T-cell (primary cell): ENCODE results near the gene SNX8. TPM values are rescaled to one million over a fixed set of nuclear protein-coding genes. Genes with fewer than 3 reads are reported as not detected.

ENCODE experiments used
- ATAC-seq, 4 experiments: fragments of 200-7000 bp in 3 of 4; fragments of 150-1000 bp in 1 of 4; cut with Tn5 transposase; replicated peaks in 1 of 4; 1 replicate in 3 of 4; 2 replicates in 1 of 4; pipeline ENCODE4 v1.10.0; 2021; ENCODE audit warnings: moderate library complexity in 3 of 4, mild to moderate bottlenecking in 2 of 4, moderate number of reproducible peaks in 1 of 4
- CTCF ChIA-PET, 2 donors: fragments of 300-600 bp; sonication (Branson Sonifier 250); formaldehyde crosslinking; loops; one replicate each; lab custom pipeline; 2022; ENCODE audit warnings: antibody characterized with exemption in 2 of 2; lab: Charles Lee
- POLR2A ChIA-PET, 2 donors: fragments of 300-600 bp; sonication (Branson Sonifier 250); formaldehyde crosslinking; loops; one replicate each; lab custom pipeline; 2022; ENCODE audit warnings: antibody characterized with exemption in 2 of 2; lab: Charles Lee
- DNase-seq, 35 experiments: peaks; one replicate each; pipeline versions ENCODE4 v3.0.0 to v3.0.0-alpha.2; 2013 to 2023
- H3K27ac ChIP-seq: one replicate; pipeline ENCODE4 v1.5.1; 2013; ENCODE audit warnings: low read length
- H3K27me3 ChIP-seq, 2 experiments: replicated peaks in 1 of 2; 1 replicate in 1 of 2; 2 replicates in 1 of 2; pipeline versions ENCODE4 v1.6.1 to v1.7.0; 2013; ENCODE audit warnings: low read length in 1 of 2, mixed read lengths in 1 of 2; ENCODE audit not compliant: control insufficient read depth in 2 of 2, insufficient read depth in 2 of 2; ENCODE audit errors: extremely low read depth in 1 of 2
- H3K36me3 ChIP-seq, 2 donors: 1 replicate in 1 of 2; 2 replicates in 1 of 2; pipeline versions ENCODE4 v1.6.1 to v1.7.0; 2013; ENCODE audit warnings: low read length in 1 of 2; ENCODE audit not compliant: control insufficient read depth in 2 of 2, insufficient read depth in 1 of 2; ENCODE audit errors: extremely low read depth in 1 of 2
- H3K4me1 ChIP-seq, 2 experiments: 1 replicate in 1 of 2; 2 replicates in 1 of 2; pipeline versions ENCODE4 v1.6.1 to v1.7.0; 2013; ENCODE audit warnings: low read length in 2 of 2, mixed read lengths in 1 of 2; ENCODE audit not compliant: insufficient read depth in 2 of 2, control insufficient read depth in 1 of 2; ENCODE audit errors: extremely low read depth in 1 of 2
- H3K4me3 ChIP-seq, 2 donors: 1 replicate in 1 of 2; 2 replicates in 1 of 2; pipeline versions ENCODE4 v1.5.1 to v1.7.0; 2013; ENCODE audit warnings: mild to moderate bottlenecking in 2 of 2, low read length in 1 of 2, moderate library complexity in 1 of 2; ENCODE audit not compliant: control insufficient read depth in 1 of 2; ENCODE audit errors: extremely low read depth in 1 of 2
- H3K9me3 ChIP-seq: 2 replicates; pipeline ENCODE4 v1.7.0; 2013
- H3K27ac Mint-ChIP-seq, 2 donors: one replicate each; pipeline ENCODE4 v1.8.0; 2020 to 2021; ENCODE audit warnings: mild to moderate bottlenecking in 2 of 2, mixed read lengths in 2 of 2
- H3K27me3 Mint-ChIP-seq, 2 donors: one replicate each; pipeline ENCODE4 v1.8.0; 2021 to 2022; ENCODE audit warnings: mixed read lengths in 2 of 2
- H3K36me3 Mint-ChIP-seq: one replicate; pipeline ENCODE4 v1.8.0; 2021; ENCODE audit warnings: mixed read lengths
- H3K4me1 Mint-ChIP-seq, 3 donors: one replicate each; pipeline ENCODE4 v1.8.0; 2020 to 2022; ENCODE audit warnings: mixed read lengths in 3 of 3, mild to moderate bottlenecking in 1 of 3
- H3K4me3 Mint-ChIP-seq, 3 donors: one replicate each; pipeline ENCODE4 v1.8.0; 2020 to 2022; ENCODE audit warnings: mild to moderate bottlenecking in 3 of 3, mixed read lengths in 3 of 3, moderate library complexity in 3 of 3
- H3K9me3 Mint-ChIP-seq, 3 donors: one replicate each; pipeline ENCODE4 v1.8.0; 2020 to 2022; ENCODE audit warnings: mixed read lengths in 3 of 3
- WGBS: methylation state at CpG from one replicate; pipeline ENCODE4 v1.1.5; 2013; ENCODE audit warnings: missing lambda C conversion rate; ENCODE audit not compliant: insufficient coverage; 5-methylcytosine and 5-hydroxymethylcytosine counted together
- total RNA-seq, 35 experiments: library from RNA in 6 of 35; stranded (reverse) in 6 of 35; fragments of 120-200 nt in 1 of 35; gene quantifications; one replicate each; pipeline versions ENCODE4 v1.2.1 to v1.2.4 and lab custom pipeline; 2013 to 2026

SNX8 gene
- total RNA-seq, 5 donors from 2014 or later (not counting 1 experiment from before 2014, with no cell fraction given): 8.4 to 14.6 (median 9.9) TPM

GRCh38 chr7:2229467-2229866 lies 84.8 kb downstream of the SNX8 start:
- Histone ChIP-seq H3K27me3 (no peaks in the 10 kb centered on the region), H3K9me3 (no peaks in the 10 kb centered on the region), H3K4me1 (peaks cover 5 to 35% of the 10 kb centered on the region in 2 experiments), H3K27ac (no peak overlapping the region), H3K36me3 (peaks cover 14 to 37% of the 10 kb centered on the region in 2 donors), H3K4me3 (no peak overlapping the region)
- no peaks in the 10 kb centered on the region for H3K9me3 Mint-ChIP-seq
- H3K4me1 Mint-ChIP-seq: peaks cover 21 to 40% (median 38%) of the 10 kb centered on the region in 3 donors
- 95% methylated on average over 7 of the region's 7 CpGs for WGBS
- H3K27me3 Mint-ChIP-seq: no peaks in the 10 kb centered on the region
- ATAC-seq: no peak
- peaks cover 19% of the 10 kb centered on the region for H3K36me3 Mint-ChIP-seq
- no peak overlapping the region for H3K4me3 Mint-ChIP-seq
- ChIA-PET CTCF (no interaction called here), POLR2A (interaction anchor here in 1 of 2 donors (0.6 kb wide), 1 partner anchor 309 kb away, joined by 3 read pairs; no protein-coding TSS in a partner anchor)
- no peak overlapping the region for H3K27ac Mint-ChIP-seq
- DNase-seq: no peak

GRCh38 chr7:2228921-2229320 lies 85.3 kb downstream of the SNX8 start:
- POLR2A ChIA-PET: no interaction called here
- peaks cover 14 to 36% of the 10 kb centered on the region in 2 donors for H3K36me3 ChIP-seq
- peaks cover 23% of the 10 kb centered on the region for H3K36me3 Mint-ChIP-seq
- H3K4me1 Mint-ChIP-seq: peaks cover 26 to 39% (median 37%) of the 10 kb centered on the region in 3 donors
- H3K27me3 ChIP-seq: no peaks in the 10 kb centered on the region
- H3K27me3 Mint-ChIP-seq: no peaks in the 10 kb centered on the region
- CTCF ChIA-PET: no interaction called here
- H3K4me3 Mint-ChIP-seq: no peak overlapping the region
- DNase-seq: no peak
- H3K27ac Mint-ChIP-seq: no peak overlapping the region
- peaks cover 5 to 35% of the 10 kb centered on the region in 2 experiments for H3K4me1 ChIP-seq
- no peak overlapping the region for H3K4me3 ChIP-seq
- no peaks in the 10 kb centered on the region for H3K9me3 Mint-ChIP-seq
- WGBS: 96% methylated on average over 4 of the region's 8 CpGs
- ATAC-seq: no peak
- H3K27ac ChIP-seq: no peak overlapping the region
- no peaks in the 10 kb centered on the region for H3K9me3 ChIP-seq

- Histone ChIP-seq H3K9me3 (no peaks in the 10 kb centered on the region), H3K4me1 (peaks cover 5 to 28% of the 10 kb centered on the region in 2 experiments), H3K27ac (no peak overlapping the region), H3K27me3 (no peaks in the 10 kb centered on the region), H3K36me3 (peaks cover 14 to 43% of the 10 kb centered on the region in 2 donors), H3K4me3 (no peak overlapping the region)
- no peak overlapping the region for H3K4me3 Mint-ChIP-seq
- H3K27ac Mint-ChIP-seq: no peak overlapping the region
- DNase-seq: no peak
- ChIA-PET CTCF (no interaction called here), POLR2A (no interaction called here)
- WGBS: 94% methylated on average over 13 of the region's 15 CpGs
- no peaks in the 10 kb centered on the region for H3K9me3 Mint-ChIP-seq
- H3K27me3 Mint-ChIP-seq: no peaks in the 10 kb centered on the region
- no peak for ATAC-seq
- peaks cover 27 to 32% (median 30%) of the 10 kb centered on the region in 3 donors for H3K4me1 Mint-ChIP-seq
- peaks cover 24% of the 10 kb centered on the region for H3K36me3 Mint-ChIP-seq
These were observed 86.5 kb downstream of the SNX8 start for GRCh38 chr7:2227699-2228098.

- Mint-ChIP-seq H3K4me1 (peaks cover 21 to 24% (median 23%) of the 10 kb centered on the region in 3 donors), H3K27ac (no peak overlapping the region), H3K36me3 (peaks cover 32% of the 10 kb centered on the region), H3K9me3 (no peaks in the 10 kb centered on the region), H3K4me3 (no peak overlapping the region), H3K27me3 (no peaks in the 10 kb centered on the region)
- Histone ChIP-seq H3K27me3 (no peaks in the 10 kb centered on the region), H3K27ac (no peak overlapping the region), H3K4me1 (peaks cover 0 to 14% of the 10 kb centered on the region in 2 experiments), H3K9me3 (no peaks in the 10 kb centered on the region), H3K36me3 (peaks cover 15 to 56% of the 10 kb centered on the region in 2 donors), H3K4me3 (no peak overlapping the region)
- POLR2A ChIA-PET: no interaction called here
- WGBS: 95% methylated on average over 12 of the region's 13 CpGs
- DNase-seq (no peak), ATAC-seq (no peak)
- CTCF ChIA-PET: no interaction called here
These were observed 88.4 kb downstream of the SNX8 start for GRCh38 chr7:2225830-2226229.

GRCh38 chr7:2225336-2225735 lies 88.9 kb downstream of the SNX8 start:
- DNase-seq (no peak), ATAC-seq (no peak)
- H3K9me3 Mint-ChIP-seq: no peaks in the 10 kb centered on the region
- Histone ChIP-seq H3K27ac (no peak overlapping the region), H3K4me3 (no peak overlapping the region), H3K27me3 (no peaks in the 10 kb centered on the region), H3K9me3 (no peaks in the 10 kb centered on the region), H3K36me3 (peaks cover 18 to 57% of the 10 kb centered on the region in 2 donors), H3K4me1 (peaks cover 0 to 9% of the 10 kb centered on the region in 2 experiments)
- no peak overlapping the region for H3K27ac Mint-ChIP-seq
- peaks cover 32% of the 10 kb centered on the region for H3K36me3 Mint-ChIP-seq
- H3K4me3 Mint-ChIP-seq: no peak overlapping the region
- peaks cover 16 to 24% (median 18%) of the 10 kb centered on the region in 3 donors for H3K4me1 Mint-ChIP-seq
- 94% methylated on average over 13 of the region's 14 CpGs for WGBS
- POLR2A ChIA-PET: no interaction called here
- CTCF ChIA-PET: no interaction called here
- H3K27me3 Mint-ChIP-seq: no peaks in the 10 kb centered on the region

GRCh38 chr7:2224934-2225333 lies 89.3 kb downstream of the SNX8 start:
- H3K4me1 ChIP-seq: peaks cover 0 to 5% of the 10 kb centered on the region in 2 experiments
- no peak overlapping the region for H3K4me3 ChIP-seq
- DNase-seq (no peak), ATAC-seq (no peak)
- Mint-ChIP-seq H3K9me3 (no peaks in the 10 kb centered on the region), H3K36me3 (peaks cover 33% of the 10 kb centered on the region), H3K4me3 (no peak overlapping the region), H3K4me1 (peaks cover 12 to 20% (median 14%) of the 10 kb centered on the region in 3 donors), H3K27me3 (no peaks in the 10 kb centered on the region), H3K27ac (no peak overlapping the region)
- ChIA-PET POLR2A (no interaction called here), CTCF (no interaction called here)
- H3K27ac ChIP-seq: no peak overlapping the region
- peaks cover 15 to 61% of the 10 kb centered on the region in 2 donors for H3K36me3 ChIP-seq
- 96% methylated on average over 4 of the region's 4 CpGs for WGBS
- no peaks in the 10 kb centered on the region for H3K9me3 ChIP-seq
- no peaks in the 10 kb centered on the region for H3K27me3 ChIP-seq
